Stimulated activated CD8-positive, alpha-beta memory T cell treated with anti-CD3 and anti-CD28 coated beads, Interleukin-15, amount 100 ng/mL, for 4 hours (primary cell): ENCODE measurements around the gene SKA3.
"Not testable (repeated sequence)": the region's sequence is repeated elsewhere in the genome, so short reads cannot be mapped to it uniquely, and the experiment has no call there.

Experiments
- DNase-seq, 2 donors: peaks; one replicate each; pipeline ENCODE4 v3.0.0-alpha.2; 2020; ENCODE audit warnings: low read depth in 2 of 2

Gene SKA3

DNA sequence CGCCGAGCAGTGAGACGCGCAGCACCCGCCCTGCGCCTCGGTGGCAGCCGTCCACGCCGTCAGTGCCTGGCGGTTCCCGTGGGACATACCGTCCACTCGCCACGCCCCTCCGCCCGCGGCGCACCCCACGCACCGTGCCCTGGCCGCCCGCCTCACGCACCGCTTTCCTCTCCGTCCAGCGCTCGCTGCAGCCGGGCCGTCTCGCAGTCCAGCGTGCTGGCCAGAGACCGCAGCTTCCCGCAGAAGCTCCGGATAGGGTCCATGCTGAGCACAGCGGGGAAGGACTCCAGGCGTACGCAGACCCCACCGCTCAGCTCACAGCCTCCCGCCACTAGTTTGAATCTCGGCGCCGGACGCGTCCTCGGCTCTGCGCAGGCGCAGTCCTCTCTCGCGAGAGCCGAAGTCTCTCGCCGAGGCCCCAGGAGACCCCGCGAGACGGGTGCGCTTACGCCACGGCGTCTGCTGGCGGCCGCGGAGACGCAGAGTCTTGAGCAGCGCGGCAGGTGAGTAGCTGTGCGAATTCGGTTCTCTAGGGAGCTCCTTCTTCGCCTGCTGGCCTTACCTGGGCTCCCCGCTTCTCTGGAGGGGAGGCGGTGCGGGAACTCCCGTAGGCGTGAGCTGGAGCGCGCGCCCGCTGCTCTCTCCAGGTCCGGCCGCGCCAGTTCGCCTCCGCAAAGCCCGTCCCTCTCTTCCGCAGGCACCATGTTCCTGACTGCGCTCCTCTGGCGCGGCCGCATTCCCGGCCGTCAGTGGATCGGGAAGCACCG lies at the start of gene SKA3, which contains the start of gene MRPL57:
SKA3 (minus strand) TSS at position 338 of the 767 bp plus-strand sequence; CDS start at position 263, 75 bp downstream.
MRPL57 (plus strand) TSS at position 444 of the 767 bp plus-strand sequence; CDS start at position 703, 259 bp downstream.
- peak; percentile 88 to 89 for DNase-seq

DNA sequence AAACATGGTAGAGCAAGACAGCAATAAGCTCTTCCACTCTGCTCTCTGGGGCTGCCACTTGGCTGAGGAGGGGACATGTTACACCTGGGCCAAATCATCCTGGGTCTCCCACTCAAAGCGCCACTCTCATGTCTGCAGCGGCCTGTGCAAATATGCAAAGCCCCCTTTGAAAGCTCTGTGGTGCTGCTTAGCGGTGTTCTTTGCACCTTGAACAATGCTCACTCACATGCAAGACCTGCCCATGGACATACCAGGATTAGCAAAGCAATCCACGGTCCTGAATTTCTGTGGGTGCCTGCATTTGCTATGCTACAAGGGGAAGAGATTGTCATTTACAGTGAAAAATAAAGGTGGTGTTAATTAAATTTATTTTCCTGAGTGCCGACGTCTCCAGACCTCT lies 48.7 kb upstream of the SKA3 start:
- DNase-seq = no peak

DNA sequence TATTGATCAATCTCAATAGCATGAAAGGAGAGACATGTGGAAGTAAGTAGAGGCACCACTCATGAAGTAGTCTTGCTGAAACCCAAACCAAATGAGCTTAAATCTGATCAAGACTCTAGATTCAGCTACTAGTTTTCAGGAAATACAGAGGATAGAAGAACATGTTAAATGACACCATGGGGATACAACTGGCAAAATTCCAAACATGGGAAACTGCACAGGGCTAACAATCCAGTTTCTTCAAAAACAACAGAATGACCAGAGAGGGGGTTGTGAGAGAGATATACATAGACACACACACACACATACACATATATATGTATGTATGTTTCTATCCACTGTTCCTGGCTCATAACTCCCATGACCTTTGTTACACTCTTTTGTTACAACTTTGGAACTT lies 44.9 kb upstream of the SKA3 start:
- DNase-seq = no peak

DNA sequence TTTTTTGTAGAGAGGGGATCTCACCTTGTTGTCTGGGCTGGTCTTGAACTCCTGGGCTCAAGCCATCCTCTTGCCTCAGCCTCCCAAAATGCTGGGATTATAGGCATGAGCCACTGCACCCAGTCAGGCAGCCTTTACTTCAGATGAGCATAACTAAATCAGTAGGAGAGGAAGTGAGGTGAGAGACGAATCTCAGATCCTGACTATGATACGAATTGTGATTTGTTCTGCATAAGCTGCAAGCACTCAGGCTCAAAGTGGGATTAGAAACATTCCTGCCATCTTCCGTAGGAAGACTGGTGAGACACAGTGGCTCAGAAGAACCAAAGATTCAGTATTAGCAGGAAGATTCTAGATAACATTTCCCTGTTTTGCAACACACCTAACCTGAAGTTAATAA lies 43.4 kb upstream of the SKA3 start:
- not testable (repeated sequence) for DNase-seq

DNA sequence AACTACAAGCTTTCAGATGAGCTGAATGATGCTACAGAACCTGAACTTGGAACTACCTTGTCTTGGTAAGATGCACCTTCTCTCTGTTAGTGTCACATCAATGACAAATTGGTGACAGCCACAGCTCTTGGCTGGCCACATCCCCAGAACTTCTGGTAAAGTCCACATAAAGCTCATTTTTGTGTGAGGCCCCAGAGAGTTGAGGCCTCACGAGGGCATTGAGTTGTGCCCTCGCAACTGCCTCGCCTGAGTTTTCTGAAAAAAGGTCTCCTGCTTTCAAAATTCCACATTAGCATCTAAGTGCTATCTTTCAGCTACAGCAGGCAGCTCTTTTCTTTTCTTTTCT lies 42.7 kb upstream of the SKA3 start:
- no peak for DNase-seq

DNA sequence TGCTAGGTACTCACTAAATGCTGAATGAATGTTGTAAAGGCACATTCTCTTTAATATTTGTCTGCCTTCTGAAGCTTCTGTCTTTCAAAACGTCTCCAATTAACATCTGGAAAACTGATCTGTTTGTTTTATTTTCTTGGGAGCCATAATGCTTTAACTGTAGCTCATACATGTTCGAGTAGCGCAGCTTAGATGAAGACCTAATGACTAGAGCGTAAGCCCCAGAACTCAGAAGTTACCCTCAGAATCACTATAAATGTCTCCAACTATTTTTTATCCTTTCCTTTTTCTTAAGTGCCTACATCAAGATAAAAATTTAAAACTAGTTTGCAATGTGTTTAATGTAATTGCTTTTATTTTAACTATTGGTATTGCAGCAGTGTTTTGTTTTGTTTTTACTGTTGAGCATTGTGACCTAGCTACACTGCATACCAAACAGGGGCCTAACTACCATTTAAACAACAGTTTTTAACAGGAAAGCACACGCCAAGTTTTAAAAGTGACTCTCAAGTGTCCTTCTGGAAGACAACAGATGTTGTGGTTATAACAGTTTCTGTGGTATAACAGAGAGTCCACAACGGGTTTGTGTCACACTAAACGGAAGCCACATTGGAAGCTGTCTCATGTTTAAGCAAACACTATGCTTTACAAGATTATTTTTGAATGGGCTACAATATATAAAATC lies 42.1 kb upstream of the SKA3 start:
- DNase-seq = no peak

DNA sequence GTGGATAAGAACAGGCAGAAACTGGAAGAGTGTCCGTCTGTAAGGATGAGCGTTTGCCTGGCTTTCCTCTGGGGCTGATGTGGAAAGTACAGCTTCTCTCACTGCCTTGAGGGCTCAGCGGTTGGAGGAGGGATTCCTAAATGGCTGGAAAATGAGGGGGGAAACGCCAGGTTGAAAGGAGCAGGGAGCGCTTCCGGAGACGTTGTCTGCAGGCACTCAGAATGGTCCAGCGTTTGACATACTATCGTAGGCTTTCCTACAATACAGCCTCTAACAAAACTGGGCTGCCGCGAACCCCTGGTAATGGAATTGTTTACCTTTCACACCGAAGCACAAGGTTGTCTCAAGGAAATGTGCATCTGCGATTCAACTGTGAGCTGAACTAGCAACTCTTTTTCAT lies 40.0 kb upstream of the SKA3 start:
- no peak for DNase-seq

DNA sequence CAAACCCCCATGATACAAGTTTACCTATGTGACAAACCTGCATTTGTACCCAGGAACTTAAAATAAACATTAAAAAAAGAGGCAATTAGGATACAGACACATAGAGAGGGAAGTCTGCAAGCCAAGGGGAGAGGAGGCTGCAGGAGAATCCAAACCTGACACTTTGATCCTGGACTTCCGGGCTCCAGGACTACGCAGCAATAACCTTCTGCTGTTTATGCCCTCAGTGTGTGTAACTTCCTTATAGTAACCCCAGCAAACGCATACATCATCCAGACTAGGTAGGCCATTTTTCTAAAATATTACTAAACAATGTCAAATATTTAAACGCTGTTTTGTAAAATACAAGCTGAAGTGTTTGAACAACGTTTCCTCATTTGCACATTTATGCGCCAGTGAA lies 39.1 kb upstream of the SKA3 start:
- DNase-seq = not testable (repeated sequence)

DNA sequence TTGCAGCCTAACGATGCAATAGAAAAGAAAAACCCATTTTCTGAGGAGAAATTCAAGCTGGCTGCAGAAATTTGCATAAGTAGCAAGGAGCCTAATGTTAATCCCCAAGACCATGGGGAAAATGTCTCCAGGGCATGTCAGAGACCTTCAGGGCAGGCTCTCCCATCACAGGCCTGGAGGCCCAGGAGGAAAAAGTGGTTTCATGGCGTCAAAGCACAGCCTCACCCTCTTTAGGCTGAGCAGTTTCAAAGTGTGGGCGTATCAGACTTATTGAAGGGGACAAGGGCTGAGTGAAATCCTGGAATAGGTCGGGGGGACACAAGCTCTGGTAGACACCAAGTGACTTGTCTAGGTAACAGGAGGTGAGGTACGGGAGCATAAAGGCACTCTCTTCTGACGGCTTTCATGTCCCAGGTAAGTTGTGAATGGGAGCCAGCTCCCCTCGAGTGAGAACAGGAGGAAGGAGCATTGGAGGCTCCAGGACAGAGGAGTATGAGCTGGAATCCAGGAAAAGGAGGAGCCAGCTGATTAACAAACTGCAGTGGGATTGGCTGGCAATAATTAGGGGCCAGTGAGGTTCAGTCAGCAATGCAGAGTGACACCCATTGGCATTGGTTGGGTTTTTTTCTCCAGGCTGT lies 35.9 kb upstream of the SKA3 start:
- no peak for DNase-seq

DNA sequence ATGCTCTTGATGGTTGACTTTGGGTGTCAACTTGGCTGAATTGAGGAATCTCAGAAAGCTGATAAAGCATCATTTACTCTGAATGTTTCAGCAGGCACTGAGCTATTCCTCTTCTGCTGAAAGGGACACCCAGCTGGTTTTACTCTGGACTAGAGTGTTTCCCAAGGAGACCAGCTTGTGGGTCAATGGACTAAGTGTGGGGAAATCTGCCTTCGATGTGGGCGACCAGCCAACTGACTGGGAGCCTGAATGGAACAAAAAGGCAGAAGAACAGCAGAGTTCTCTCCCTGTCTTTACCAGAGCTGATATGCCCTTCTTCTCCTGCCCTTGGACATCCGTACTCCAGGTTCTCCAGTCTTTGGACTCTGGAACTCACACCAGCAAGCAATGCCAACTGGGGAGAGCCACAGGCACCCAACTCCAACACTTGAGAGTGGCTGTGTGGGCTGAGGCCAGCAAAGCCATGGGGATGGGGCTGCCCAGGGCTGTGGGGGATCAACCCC lies 32.4 kb upstream of the SKA3 start:
- no peak for DNase-seq

DNA sequence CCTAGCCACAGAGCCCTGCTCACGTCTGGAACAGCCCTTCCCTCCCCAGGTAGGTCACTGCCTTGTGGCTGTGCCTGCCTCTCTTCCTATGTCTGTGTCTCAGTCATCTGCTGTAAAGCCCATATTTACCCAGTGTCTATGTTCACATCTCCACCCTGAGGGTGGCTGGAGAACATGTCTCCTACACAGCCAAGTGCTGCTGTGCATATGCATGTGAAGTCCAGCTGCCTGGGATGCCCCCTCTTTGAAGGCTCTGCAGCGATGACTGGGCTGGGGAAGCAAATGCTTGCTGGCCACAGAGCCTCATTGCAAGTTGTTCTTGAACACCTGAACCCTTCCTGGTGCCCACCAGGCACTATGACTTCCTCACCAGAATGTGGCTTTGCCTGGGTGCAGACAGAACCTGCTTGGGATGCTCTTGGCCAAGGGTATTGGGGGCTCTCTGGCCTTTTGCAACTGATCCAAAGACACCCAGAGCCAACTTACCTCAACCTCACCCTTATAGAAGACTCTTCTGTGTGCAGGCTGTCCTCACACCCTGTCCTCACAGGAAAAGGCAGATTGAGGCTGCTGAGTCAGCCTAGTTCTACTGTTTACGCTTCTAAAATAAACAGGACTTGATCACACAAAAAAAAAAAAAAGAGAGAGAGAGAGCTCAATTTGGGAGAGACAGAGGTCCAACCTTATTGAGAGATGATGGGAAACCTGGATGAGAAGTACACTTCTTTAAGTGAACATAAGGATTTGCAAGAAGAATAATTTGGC lies 26.6 kb upstream of the SKA3 start:
- no peak for DNase-seq

DNA sequence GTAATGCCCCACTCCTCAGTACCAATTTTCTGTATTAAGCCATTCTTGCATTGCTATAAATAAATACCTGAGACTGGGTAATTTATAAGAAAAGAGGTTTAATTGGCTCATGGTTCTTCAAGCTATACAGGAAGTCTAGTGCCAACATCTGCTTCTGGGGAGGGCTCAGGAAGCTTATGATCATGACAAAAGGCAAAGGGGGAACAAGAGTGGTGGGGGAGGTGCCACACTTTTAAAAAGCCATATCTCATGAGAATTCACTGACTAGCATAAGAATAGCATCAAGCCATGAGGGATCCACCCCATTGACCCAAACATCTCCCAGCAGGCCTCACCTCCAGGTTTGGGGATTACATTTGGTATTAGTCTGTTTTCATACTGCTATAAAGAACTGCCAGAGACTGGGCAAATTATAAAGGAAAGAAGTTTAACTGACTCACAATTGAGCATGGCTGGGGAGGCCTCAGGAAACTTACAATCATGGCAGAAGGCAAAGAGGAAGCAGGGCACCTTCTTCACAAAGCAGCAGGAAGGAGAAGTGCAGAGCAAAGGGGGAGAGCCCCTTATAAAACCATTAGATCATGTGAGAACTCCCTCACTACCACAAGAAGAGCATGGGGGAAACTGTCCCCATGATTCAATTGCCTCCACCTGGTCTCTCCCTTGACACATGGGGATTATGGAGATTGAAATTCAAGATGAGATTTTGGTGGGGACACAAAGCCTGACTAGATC lies 25.3 kb upstream of the SKA3 start:
- DNase-seq = not testable (repeated sequence)

DNA sequence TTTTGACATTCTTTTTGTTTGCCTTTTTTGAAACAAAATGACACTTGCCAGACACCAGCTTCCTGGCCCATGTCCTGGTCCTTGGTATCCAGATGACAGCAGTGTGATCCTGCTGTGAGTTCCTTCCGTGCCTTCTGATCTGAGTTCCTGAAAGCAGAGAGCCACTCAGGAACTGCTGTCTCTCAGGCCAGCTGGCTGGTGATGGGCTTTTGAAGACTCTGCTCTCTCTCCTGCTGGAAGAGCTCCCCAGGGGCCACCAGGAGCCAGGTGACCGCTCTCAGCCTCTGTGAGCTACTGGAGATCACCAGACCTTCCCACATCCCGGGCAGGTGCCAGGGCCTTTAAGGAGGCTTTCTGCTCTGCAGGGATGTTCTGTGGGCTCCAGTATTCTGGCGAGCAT lies 22.0 kb upstream of the SKA3 start:
- not testable (repeated sequence) for DNase-seq

DNA sequence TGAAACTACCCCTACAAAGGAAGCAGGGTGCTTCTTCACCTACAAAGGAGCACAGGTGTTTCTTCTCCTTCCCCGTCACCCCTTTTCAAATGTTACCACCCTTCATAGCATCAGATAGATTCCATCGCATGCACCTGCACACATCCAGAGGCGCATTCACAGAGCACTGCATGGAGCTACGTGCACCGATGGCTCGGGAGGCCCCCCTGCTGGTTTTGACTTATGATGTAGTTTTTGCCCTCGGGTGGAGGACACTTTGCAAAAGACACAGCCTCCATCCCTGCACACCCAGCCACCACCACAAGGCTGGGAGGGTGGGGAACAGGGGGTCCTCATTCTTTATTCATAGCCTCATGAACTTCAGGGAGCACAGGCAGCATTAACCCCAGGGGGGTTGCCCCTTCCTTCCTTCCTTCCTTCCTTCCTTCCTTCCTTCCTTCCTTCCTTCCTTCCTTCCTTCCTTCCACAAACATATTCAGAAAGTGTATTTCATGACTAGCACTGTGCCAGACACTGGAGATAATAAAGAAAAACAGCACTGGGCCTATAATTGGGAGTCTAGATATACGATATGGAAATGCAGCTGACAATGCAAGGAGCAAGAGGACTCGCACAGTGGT lies 21.4 kb upstream of the SKA3 start:
- not testable (repeated sequence) for DNase-seq

DNA sequence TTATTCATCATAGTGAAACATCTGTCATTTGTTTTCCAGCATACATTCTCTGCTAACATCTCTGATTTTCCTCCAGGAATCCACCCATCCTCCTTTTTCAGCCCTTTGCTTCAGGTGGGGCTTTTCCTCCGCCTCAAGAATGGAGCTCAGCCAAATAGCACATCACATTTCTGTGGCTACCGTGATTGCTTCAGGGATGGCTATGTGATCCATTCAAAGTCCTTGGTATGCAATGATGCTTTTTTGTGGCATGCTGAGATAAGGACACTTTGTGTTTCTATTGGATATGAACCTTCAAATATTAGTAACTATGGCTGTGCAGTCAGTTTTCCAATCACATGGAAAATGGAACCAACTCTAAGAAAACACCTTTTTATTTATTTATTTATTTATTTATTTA lies 18.4 kb upstream of the SKA3 start:
- not testable (repeated sequence) for DNase-seq

DNA sequence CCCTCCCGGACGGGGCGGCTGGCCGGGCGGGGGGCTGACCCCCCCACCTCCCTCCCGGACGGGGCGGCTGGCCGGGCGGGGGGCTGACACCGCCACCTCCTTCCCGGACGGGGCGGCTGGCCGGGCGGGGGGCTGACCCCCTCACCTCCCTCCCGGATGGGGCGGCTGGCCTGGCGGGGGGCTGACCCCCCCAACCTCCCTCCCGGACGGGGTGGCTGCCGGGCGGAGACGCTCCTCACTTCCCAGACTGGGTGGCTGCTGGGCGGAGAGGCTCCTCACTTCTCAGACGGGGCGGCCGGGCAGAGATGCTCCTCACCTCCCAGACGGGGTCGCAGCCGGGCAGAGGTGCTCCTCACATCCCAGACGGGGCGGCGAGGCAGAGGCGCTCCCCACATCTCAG lies 10.1 kb upstream of the SKA3 start:
- DNase-seq = not testable (repeated sequence)

DNA sequence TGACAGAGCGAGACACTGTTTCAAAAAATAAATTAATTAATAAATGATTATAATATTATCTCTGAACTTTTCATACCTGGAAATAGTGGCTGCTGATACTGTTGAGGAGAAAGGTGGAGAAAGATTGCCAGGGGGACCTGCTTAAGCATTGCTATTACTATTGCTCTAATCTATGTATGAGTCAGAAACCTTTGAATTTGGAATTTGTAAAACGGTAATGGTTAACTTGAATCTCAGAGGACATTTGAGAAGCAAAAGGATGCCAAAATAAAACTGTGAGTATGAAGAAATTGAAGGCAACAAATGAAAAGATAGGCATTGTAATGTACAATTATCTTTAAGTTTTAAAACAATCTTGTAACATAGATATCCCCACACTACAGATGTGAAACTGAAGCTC lies 5.3 kb upstream of the SKA3 start:
- DNase-seq = no peak

DNA sequence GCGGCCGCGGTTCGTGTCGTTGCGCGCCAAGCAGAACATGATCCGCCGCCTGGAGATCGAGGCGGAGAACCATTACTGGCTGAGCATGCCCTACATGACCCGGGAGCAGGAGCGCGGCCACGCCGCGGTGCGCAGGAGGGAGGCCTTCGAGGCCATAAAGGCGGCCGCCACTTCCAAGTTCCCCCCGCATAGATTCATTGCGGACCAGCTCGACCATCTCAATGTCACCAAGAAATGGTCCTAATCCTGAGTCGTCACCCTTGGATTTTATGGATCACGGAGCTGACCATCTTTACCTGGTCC lies 581 bp upstream of the SKA3 start:
- peak in 1 of 2 donors; percentile 5 for DNase-seq

DNA sequence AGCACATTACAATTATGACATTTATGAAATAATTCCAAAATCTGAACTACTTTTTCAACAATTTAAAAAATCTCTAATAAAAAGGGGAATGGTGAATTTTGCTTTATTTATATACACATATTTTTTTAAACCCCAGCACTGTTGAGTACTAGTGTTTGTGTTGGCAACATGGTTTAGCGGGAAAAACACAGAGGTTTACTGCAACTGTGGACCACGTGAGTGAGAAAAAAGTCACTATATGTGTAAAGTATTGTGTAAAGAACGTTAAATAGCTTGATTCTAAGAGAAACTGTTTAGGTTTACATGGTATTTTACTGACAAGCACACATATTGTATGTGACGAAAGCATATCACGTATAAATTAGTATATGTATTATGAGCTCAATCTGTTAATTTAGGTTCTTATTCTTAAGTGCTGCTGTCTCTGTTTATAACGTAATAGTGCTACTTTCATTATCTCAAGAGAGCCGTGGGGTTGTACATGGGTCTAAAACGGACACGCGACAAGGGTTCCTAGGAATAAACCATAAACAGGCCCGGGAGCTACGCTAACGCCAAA lies 617 bp downstream of the SKA3 start:
- DNase-seq = no peak

DNA sequence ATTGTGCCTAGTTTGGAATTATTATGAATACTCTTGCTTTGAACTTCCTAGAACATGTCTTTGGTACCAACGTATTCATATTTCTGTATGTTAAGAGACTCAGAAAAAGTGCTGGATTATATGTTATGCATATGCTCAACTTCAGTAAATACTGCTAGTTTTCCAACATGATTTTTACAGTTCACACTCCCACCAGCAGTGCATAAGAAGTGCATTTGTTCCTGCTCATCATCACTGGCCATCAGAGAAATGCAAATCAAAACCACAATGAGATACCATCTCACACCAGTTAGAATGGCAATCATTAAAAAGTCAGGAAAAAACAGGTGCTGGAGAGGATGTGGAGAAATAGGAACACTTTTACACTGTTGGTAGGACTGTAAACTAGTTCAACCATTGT lies 2.6 kb downstream of the SKA3 start:
- not testable (repeated sequence) for DNase-seq

DNA sequence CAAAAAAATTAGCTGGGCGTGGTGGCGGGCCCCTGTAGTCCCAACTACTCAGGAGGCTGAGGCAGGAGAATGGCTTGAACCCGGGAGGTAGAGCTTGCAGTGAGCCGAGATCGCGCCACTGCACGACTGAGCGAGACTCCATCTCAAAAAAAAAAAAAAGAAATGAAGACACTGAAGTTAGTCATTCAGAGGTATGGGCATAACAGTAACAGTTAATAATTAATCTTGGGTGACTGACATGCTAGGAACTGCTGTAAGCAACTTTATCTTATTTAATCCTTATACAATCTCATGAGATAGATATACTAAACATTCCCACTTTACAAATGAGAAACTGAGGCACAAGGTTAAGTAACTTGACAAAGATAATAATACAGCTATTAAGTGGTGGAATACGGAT lies 4.9 kb downstream of the SKA3 start:
- no peak for DNase-seq
